Brain microvascular endothelial cell (primary cell): ENCODE results near the gene SPINK1.

Source experiments
- DNase-seq: peaks from one replicate; pipeline ENCODE4 v3.0.0-alpha.2; 2020
- H3K27ac ChIP-seq: fragments of 250-450 bp; sonication (Bioruptor Pico); 2 replicates; pipeline ENCODE4 v1.5.1; 2020; ENCODE audit warnings: mild to moderate bottlenecking, moderate library complexity
- H3K27me3 ChIP-seq: fragments of 250-450 bp; sonication (Bioruptor Pico); replicated peaks from 2 replicates; pipeline ENCODE4 v1.5.1; 2020; ENCODE audit warnings: mild to moderate bottlenecking
- H3K36me3 ChIP-seq: fragments of 250-450 bp; sonication (Bioruptor Pico); replicated peaks from 2 replicates; pipeline ENCODE4 v1.5.1; 2020; ENCODE audit warnings: mild to moderate bottlenecking
- H3K4me3 ChIP-seq: 2 replicates; pipeline ENCODE4 v1.5.1; 2011; ENCODE audit warnings: low read depth, mild to moderate bottlenecking, control low read depth, low read length, moderate library complexity
- CTCF ChIP-seq: IDR thresholded peaks from 2 replicates; pipeline ENCODE4 v1.5.1; 2011; ENCODE audit warnings: low read depth, mild to moderate bottlenecking, moderate library complexity, low read length, control low read depth, inconsistent platforms; ENCODE audit errors: missing control alignments
- in situ Hi-C: cut with HindIII; loops from 2 replicates; pipeline ENCODE4 v1.10.0; 2017; ENCODE audit warnings: low sequenced_read_pairs, low pct_ligation_motif_present

The SPINK1 gene

GRCh38 chr5:147855774-147856069 lies 24.3 kb upstream of the SPINK1 start:
- Histone ChIP-seq H3K27me3 (no peaks in the 10 kb centered on the region), H3K27ac (no peak overlapping the region), H3K36me3 (no peaks in the 10 kb centered on the region), H3K4me3 (no peak overlapping the region)
- TF ChIP-seq CTCF, result no peak
- in situ Hi-C loops, result no loop called here
- no peak for DNase-seq

- in situ Hi-C loops, result no loop called here
- no peaks in the 10 kb centered on the region for H3K36me3 ChIP-seq
Measured at GRCh38 chr5:147854894-147855773, 23.7 kb upstream of the SPINK1 start.

GRCh38 chr5:147854331-147854730 lies 22.9 kb upstream of the SPINK1 start:
- H3K4me3 ChIP-seq, result no peak overlapping the region
- no peak for DNase-seq
- H3K36me3 ChIP-seq, result no peaks in the 10 kb centered on the region
- H3K27ac ChIP-seq, result no peak overlapping the region
- H3K27me3 ChIP-seq, result no peaks in the 10 kb centered on the region
- TF ChIP-seq CTCF, result no peak
- in situ Hi-C loops, result no loop called here

More at GRCh38 chr5:147854894-147855773, 23.7 kb upstream of the SPINK1 start:
- Histone ChIP-seq H3K27me3 (no peaks in the 10 kb centered on the region), H3K4me3 (no peak overlapping the region), H3K27ac (no peak overlapping the region)
- DNase-seq, result no peak
- TF ChIP-seq CTCF, result no peak

- Histone ChIP-seq H3K27me3 (no peaks in the 10 kb centered on the region), H3K36me3 (no peaks in the 10 kb centered on the region), H3K27ac (no peak overlapping the region), H3K4me3 (no peak overlapping the region)
- no peak for TF ChIP-seq CTCF
- DNase-seq, result no peak
- in situ Hi-C loops, result no loop called here
Measured at GRCh38 chr5:147853372-147853987, 22.0 kb upstream of the SPINK1 start.

- no peak for DNase-seq
- H3K4me3 ChIP-seq, result no peak overlapping the region
- H3K27ac ChIP-seq, result no peak overlapping the region
- in situ Hi-C loops, result no loop called here
- TF ChIP-seq CTCF, result no peak
- H3K36me3 ChIP-seq, result no peaks in the 10 kb centered on the region
- no peaks in the 10 kb centered on the region for H3K27me3 ChIP-seq
Measured at GRCh38 chr5:147852365-147852764, 20.9 kb upstream of the SPINK1 start.

- Histone ChIP-seq H3K36me3 (no peaks in the 10 kb centered on the region), H3K27me3 (no peaks in the 10 kb centered on the region), H3K4me3 (no peak overlapping the region), H3K27ac (no peak overlapping the region)
- DNase-seq, result no peak
- no peak for TF ChIP-seq CTCF
- in situ Hi-C loops, result no loop called here
Measured at GRCh38 chr5:147851578-147851977, 20.1 kb upstream of the SPINK1 start.
